Measurements from ENCODE around the gene GINS3. TPM values are rescaled to one million over a fixed set of nuclear protein-coding genes. Genes with fewer than 3 reads are reported as not detected.

GINS3 gene
- total and polyA plus RNA-seq, 5 donors: 6.3 to 8.0 (median 6.5) TPM

GRCh38 chr16:58448890-58449289, 56.6 kb downstream of the GINS3 start:
- Histone ChIP-seq H3K4me3 (ENCODE audit: low read length) (no peak overlapping the region), H3K9me3 (ENCODE audit: control insufficient read depth, low read length) (no peaks in the 10 kb centered on the region), H3K4me1 (ENCODE audit: control insufficient read depth, insufficient read depth, low read length) (no peaks in the 10 kb centered on the region), H3K27me3 (ENCODE audit: control insufficient read depth, insufficient read depth) (no peaks in the 10 kb centered on the region), H3K27ac (ENCODE audit: low read length) (no peak overlapping the region)
- 63% methylated on average over 2 of the region's 2 CpGs for WGBS
- ATAC-seq (no peak), DNase-seq (no peak)
- intact Hi-C loops (cut with DNase I): no loop called here

GRCh38 chr16:58449306-58449705, 57.0 kb downstream of the GINS3 start:
- WGBS: 91% methylated on average over 4 of the region's 4 CpGs
- no peaks in the 10 kb centered on the region for H3K27me3 ChIP-seq (ENCODE audit: control insufficient read depth, insufficient read depth)
- intact Hi-C loops (cut with DNase I): no loop called here
- DNase-seq (no peak), ATAC-seq (no peak)
- H3K9me3 ChIP-seq (ENCODE audit: control insufficient read depth, low read length): no peaks in the 10 kb centered on the region
- no peaks in the 10 kb centered on the region for H3K4me1 ChIP-seq (ENCODE audit: control insufficient read depth, insufficient read depth, low read length)
- H3K27ac ChIP-seq (ENCODE audit: low read length): no peak overlapping the region
- no peak overlapping the region for H3K4me3 ChIP-seq (ENCODE audit: low read length)

DNA sequence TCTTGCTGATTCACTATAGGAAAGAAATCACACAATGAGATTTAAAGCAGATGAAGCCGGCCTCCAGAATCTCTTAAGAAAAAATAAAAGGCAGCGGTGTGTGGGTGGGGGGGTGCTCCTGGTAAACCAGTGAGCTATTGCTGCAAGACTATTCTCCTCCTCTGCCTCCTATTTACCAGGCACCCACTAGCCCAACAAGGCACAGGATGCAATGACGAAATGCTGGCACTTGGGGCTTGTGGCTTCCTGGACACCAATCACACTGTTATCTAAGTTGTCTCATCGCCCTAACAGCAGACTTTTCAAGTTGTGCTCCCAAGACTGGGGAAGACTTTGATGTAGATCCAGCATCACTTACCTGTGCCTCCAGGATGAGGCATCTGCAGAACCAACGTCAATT, 57.5 kb downstream of the GINS3 start:
- H3K27me3 ChIP-seq (ENCODE audit: control insufficient read depth, insufficient read depth): no peaks in the 10 kb centered on the region
- H3K4me1 ChIP-seq (ENCODE audit: control insufficient read depth, insufficient read depth, low read length): no peaks in the 10 kb centered on the region
- H3K9me3 ChIP-seq (ENCODE audit: control insufficient read depth, low read length): no peaks in the 10 kb centered on the region
- DNase-seq: no peak
- intact Hi-C loops (cut with DNase I): no loop called here
- ATAC-seq: no peak
- no peak overlapping the region for H3K4me3 ChIP-seq (ENCODE audit: low read length)
- H3K27ac ChIP-seq (ENCODE audit: low read length): no peak overlapping the region
- WGBS: 64% methylated on average over 5 of the region's 5 CpGs

DNA sequence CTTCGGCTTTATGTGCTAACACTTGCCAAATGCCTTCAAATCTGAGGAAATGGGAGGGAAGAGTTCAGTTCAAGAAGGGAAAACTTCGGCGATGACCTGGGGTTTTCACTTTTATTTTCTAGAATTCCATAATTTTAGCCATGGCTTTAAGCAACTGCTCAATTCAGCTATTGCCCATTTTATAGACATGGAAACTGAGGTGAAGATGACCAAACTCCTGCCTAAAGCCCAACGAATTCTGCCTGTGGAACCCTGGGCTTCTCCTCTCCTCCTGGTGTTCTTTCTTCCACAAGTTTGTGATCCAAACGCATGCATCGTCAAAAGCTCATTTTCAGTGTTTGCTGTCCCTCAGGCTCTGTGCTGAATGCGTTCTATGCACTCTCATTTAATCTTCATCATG, 58.3 kb downstream of the GINS3 start:
- DNase-seq (no peak), ATAC-seq (no peak)
- peak overlapping the region; percentile 62 for H3K27ac ChIP-seq (ENCODE audit: low read length)
- no peak overlapping the region for H3K4me3 ChIP-seq (ENCODE audit: low read length)
- no peaks in the 10 kb centered on the region for H3K4me1 ChIP-seq (ENCODE audit: control insufficient read depth, insufficient read depth, low read length)
- H3K9me3 ChIP-seq (ENCODE audit: control insufficient read depth, low read length): no peaks in the 10 kb centered on the region
- 82% methylated on average over 7 of the region's 7 CpGs for WGBS
- intact Hi-C loops (cut with DNase I): no loop called here
- no peaks in the 10 kb centered on the region for H3K27me3 ChIP-seq (ENCODE audit: control insufficient read depth, insufficient read depth)

- DNase-seq: no peak
- H3K27me3 ChIP-seq (ENCODE audit: control insufficient read depth, insufficient read depth): no peaks in the 10 kb centered on the region
- H3K9me3 ChIP-seq (ENCODE audit: control insufficient read depth, low read length): no peaks in the 10 kb centered on the region
- peak in 1 of 2 donors; percentile 46 for ATAC-seq
- 62% methylated on average over 3 of the region's 3 CpGs for whole genome bisulfite sequencing
- intact Hi-C loops (cut with DNase I): no loop called here
- peaks cover 2% of the 10 kb centered on the region for H3K4me1 ChIP-seq (ENCODE audit: control insufficient read depth, insufficient read depth, low read length)
- peak overlapping the region; percentile 62 for H3K27ac ChIP-seq (ENCODE audit: low read length)
- no peak overlapping the region for H3K4me3 ChIP-seq (ENCODE audit: low read length)
These were observed 59.0 kb downstream of the GINS3 start for GRCh38 chr16:58451265-58451689.

DNA sequence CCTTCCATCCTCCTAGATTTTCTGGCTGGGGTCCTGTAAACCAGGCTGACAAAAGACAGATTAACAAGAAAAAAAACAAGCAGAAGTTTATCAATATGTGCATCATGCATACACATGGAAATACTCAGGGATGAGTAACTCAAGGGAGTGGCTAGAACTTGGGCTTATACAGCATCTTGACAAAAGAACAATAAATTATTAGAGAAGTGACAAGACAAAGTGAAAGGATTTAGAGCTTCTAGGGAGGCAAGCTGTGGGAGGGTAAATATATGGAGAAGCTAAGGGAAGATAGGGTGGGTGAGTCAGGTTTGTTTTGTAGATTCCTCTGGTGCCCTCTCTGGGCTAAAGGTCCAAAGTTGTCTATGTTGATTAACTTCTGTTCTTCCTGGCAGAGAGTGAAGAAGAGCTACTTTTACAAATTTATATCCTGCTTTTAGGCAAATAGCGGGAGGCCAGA, 59.7 kb downstream of the GINS3 start:
- no peak for DNase-seq
- ATAC-seq: no peak
- intact Hi-C loops (cut with DNase I): no loop called here
- Histone ChIP-seq H3K27ac (ENCODE audit: low read length) (no peak overlapping the region), H3K4me1 (ENCODE audit: control insufficient read depth, insufficient read depth, low read length) (peaks cover 8% of the 10 kb centered on the region), H3K27me3 (ENCODE audit: control insufficient read depth, insufficient read depth) (no peaks in the 10 kb centered on the region), H3K4me3 (ENCODE audit: low read length) (no peak overlapping the region), H3K9me3 (ENCODE audit: control insufficient read depth, low read length) (no peaks in the 10 kb centered on the region)
- 89% methylated on average over 1 of the region's 1 CpG for WGBS

DNA sequence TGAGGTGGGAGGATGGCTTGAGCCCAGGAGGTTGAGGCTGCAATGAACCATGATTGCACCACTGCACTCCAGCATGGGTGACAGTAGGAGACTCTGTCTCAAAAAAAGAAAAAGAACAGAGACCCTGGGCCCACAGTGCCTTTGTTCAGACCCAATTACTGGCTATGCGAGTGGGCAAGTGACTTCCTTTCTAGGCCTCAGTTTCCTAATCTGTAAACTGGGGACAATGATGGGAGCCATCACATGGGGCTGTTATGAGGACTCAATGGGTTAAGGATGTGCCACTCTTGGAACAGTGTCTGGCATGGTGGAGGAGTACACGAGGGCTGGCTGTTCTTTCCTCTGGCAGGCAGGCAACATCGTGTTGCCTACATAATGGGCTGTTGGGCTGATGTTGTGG, 60.4 kb downstream of the GINS3 start:
- 78% methylated on average over 3 of the region's 3 CpGs for WGBS
- no peak overlapping the region for H3K27ac ChIP-seq (ENCODE audit: low read length)
- no peak for DNase-seq
- no peak overlapping the region for H3K4me3 ChIP-seq (ENCODE audit: low read length)
- no peaks in the 10 kb centered on the region for H3K27me3 ChIP-seq (ENCODE audit: control insufficient read depth, insufficient read depth)
- intact Hi-C loops (cut with DNase I): no loop called here
- H3K4me1 ChIP-seq (ENCODE audit: control insufficient read depth, insufficient read depth, low read length): peaks cover 8% of the 10 kb centered on the region
- no peak for ATAC-seq
- no peaks in the 10 kb centered on the region for H3K9me3 ChIP-seq (ENCODE audit: control insufficient read depth, low read length)

DNA sequence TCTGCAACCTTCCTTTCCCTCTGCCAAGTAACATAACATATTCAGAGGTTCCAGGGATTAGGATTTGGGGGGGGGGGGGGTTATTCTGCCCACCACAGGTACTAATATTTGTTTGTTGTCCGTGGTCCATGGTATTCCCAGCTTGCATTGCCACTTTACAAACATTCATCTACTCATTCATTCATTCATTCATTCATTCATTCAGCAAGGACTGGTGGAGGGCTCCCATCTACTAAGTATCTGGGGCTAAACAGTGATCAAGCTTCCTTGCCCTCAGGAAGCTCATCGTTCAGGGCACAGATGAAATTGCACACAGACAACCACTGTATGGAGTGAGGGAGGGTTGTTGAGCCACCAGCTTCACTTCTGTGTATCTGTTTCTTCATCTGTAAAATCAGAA, 61.9 kb downstream of the GINS3 start:
- no peak for DNase-seq
- Histone ChIP-seq H3K4me1 (ENCODE audit: control insufficient read depth, insufficient read depth, low read length) (peaks cover 8% of the 10 kb centered on the region), H3K27me3 (ENCODE audit: control insufficient read depth, insufficient read depth) (no peaks in the 10 kb centered on the region), H3K9me3 (ENCODE audit: control insufficient read depth, low read length) (no peaks in the 10 kb centered on the region), H3K4me3 (ENCODE audit: low read length) (no peak overlapping the region), H3K27ac (ENCODE audit: low read length) (no peak overlapping the region)
- no peak for ATAC-seq
- WGBS: 84% methylated on average over 2 of the region's 2 CpGs
- intact Hi-C loops (cut with DNase I): no loop called here

DNA sequence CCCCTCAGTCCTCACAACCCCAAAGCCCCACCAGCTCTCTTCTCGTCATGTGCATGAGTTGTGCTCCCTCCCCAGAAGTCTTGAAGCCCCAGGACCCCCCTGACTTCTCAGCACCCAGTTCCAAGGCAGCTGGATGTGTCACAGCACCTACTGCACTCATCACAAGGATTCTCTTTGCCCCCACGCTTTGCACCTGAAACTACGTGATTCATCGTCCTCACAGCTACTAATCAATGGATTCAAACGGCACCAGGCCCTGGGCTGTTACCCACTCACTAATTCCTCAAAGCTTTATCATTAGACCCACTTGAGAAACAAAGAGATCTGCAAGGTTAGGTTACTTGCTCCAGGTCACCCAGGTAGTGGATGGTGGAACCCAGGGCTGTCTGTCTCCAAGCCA, 62.6 kb downstream of the GINS3 start:
- 90% methylated on average over 5 of the region's 5 CpGs for WGBS
- peaks cover 8% of the 10 kb centered on the region for H3K4me1 ChIP-seq (ENCODE audit: control insufficient read depth, insufficient read depth, low read length)

More for the DNA sequence above, 62.6 kb downstream of the GINS3 start:
- intact Hi-C loops (cut with DNase I): no loop called here
- H3K27me3 ChIP-seq (ENCODE audit: control insufficient read depth, insufficient read depth): no peaks in the 10 kb centered on the region
- no peak overlapping the region for H3K4me3 ChIP-seq (ENCODE audit: low read length)
- no peaks in the 10 kb centered on the region for H3K9me3 ChIP-seq (ENCODE audit: control insufficient read depth, low read length)
- ATAC-seq (no peak), DNase-seq (no peak)
- no peak overlapping the region for H3K27ac ChIP-seq (ENCODE audit: low read length)

Other genes starting within 250 kb of the GINS3 start
- gene CSNK2A2, start 194.4 kb upstream of the GINS3 start, total RNA-seq: 10 to 100 TPM; 28.7 to 36.7 (median 34.1) TPM
- gene CSNK2A2, start 194.4 kb upstream of the GINS3 start, polyA plus RNA-seq: 20.6 TPM
- gene PRSS54, start 97.4 kb upstream of the GINS3 start, total RNA-seq: not detected
- not detected for gene PRSS54, start 97.4 kb upstream of the GINS3 start, polyA plus RNA-seq
- gene NDRG4, start 107.7 kb downstream of the GINS3 start, total RNA-seq: 100 to 1,000 TPM in 1 of 4 donors, 10 to 100 TPM in 3; 53.5 to 155 (median 97.3) TPM
- gene NDRG4, start 107.7 kb downstream of the GINS3 start, polyA plus RNA-seq: 164 TPM
- gene SETD6, start 123.0 kb downstream of the GINS3 start, total RNA-seq: 10 to 100 TPM in 2 of 4 donors, 1 to 10 TPM in 2; 9.7 to 12.4 (median 11.1) TPM
- 8.5 TPM for gene SETD6, start 123.0 kb downstream of the GINS3 start, polyA plus RNA-seq
- gene CNOT1, start 237.4 kb downstream of the GINS3 start, total RNA-seq: 10 to 100 TPM; 54.3 to 85.8 (median 79.9) TPM
- gene CNOT1, start 237.4 kb downstream of the GINS3 start, polyA plus RNA-seq: 26.3 TPM

All from right cardiac atrium (tissue), 5 donors.